DND-41 (cell line): ENCODE measurements around the gene POU6F2.

Experiments
- EZH2 ChIP-seq: IDR thresholded peaks from 3 replicates; pipeline ENCODE4 v1.6.1; 2012; ENCODE audit warnings: borderline replicate concordance, low read depth, mild to moderate bottlenecking, moderate library complexity, low read length, inconsistent platforms; ENCODE audit not compliant: severe bottlenecking
- TF ChIP-seq, protein P1 (sequence below): IDR thresholded peaks from 2 replicates; pipeline ENCODE4 v1.5.1; 2012; ENCODE audit warnings: borderline replicate concordance, low read length, moderate library complexity, mild to moderate bottlenecking; ENCODE audit not compliant: poor library complexity, severe bottlenecking; ENCODE audit errors: extremely low read depth

DNA sequence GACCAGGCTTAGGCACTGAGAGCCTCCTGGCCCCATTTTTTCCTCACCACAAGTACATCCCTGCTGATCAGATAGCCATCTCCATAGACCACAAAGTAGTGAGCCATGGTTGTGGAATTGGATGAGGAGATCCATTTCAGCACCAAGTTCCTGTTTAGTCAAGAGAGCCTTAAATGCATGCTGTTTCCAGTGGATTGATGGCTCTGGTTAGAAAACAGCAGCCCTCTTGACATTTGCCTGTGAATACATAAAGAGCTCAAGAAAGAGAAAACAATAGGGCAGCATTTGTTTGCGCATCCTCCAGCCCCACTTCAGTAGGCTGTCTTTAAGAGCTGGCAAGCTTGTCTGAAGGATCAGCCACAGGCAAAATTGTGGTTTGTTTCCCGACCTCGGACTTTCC is 251.2 kb downstream of the POU6F2 start:
- TF ChIP-seq, protein P1, sequence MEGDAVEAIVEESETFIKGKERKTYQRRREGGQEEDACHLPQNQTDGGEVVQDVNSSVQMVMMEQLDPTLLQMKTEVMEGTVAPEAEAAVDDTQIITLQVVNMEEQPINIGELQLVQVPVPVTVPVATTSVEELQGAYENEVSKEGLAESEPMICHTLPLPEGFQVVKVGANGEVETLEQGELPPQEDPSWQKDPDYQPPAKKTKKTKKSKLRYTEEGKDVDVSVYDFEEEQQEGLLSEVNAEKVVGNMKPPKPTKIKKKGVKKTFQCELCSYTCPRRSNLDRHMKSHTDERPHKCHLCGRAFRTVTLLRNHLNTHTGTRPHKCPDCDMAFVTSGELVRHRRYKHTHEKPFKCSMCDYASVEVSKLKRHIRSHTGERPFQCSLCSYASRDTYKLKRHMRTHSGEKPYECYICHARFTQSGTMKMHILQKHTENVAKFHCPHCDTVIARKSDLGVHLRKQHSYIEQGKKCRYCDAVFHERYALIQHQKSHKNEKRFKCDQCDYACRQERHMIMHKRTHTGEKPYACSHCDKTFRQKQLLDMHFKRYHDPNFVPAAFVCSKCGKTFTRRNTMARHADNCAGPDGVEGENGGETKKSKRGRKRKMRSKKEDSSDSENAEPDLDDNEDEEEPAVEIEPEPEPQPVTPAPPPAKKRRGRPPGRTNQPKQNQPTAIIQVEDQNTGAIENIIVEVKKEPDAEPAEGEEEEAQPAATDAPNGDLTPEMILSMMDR: no peak
- TF ChIP-seq EZH2: no peak
